ENCODE results near the gene IL1RL1.
"Not testable (repeated sequence)": the region's sequence is repeated elsewhere in the genome, so short reads cannot be mapped to it uniquely, and the experiment has no call there.

IL1RL1 gene

DNA sequence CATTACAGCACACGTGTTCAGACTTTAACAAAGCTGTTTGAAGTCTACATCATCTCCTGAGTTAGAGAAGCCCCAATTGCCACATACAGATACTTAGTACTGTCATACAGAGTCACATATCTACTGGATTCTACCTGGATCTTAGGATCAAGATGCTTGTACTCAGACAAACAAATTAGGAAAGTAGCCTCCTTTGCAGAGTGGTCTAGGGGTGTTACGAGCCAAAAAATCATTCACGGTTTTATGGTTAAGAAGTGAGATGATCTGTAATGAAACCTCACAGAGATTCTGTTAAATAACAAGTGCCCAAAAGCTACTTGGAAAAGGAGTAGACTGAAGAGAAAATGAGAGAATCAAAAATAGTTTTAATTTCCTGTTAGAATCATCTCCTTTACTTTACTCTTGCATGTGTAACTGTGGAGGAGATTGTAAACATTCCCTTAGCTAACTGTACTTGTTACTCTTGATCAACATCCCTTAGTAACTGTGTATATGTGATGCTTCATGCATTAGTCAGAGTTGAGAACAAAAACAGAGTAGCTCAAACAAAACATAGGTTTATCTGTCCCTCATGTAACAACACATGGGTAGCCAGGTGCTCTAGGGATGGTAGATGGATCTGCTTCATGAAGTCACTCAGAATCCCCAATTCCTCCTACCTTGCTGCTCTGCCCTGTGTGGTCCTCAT lies 16.4 kb upstream of the IL1RL1 start:
- DNase-seq = no peak

DNA sequence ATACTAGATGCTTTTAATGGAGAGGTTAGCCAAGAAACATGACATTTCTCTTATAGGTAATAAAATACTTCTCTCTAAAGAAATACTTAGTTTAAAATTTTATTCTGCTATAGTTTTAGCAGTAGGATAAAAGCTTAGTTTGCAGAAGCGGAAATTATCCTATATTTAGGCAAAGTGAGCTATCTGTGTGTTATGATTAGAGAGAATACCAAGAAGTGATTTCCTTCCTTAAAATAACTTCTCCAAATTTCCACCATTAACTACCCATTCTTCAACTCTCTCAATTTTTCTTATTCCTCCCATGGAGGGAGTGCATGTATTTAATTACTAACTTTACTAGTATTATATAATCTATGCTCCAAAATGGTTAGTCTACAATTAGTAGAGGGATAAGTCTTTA lies 15.8 kb upstream of the IL1RL1 start:
- peak; percentile 28 for DNase-seq

DNA sequence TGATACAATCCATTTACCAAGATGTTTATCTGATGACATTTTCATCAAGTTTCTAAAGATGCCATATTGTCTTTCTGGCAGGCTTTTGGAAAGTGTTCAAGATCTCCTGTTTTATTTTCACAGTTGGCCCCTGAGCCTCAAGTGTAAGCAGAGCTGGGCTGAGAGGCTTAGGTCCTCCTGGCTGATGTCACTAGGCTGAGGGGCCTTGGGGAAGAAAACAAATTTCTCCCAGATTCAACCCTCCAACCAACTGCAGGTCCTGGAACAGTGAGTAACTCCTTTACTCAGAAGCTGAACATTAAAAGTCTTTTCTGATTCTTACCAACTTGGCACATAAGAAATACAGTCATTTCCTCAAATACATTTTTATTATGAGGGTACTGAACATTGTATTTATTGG lies 14.9 kb upstream of the IL1RL1 start:
- DNase-seq = no peak

- DNase-seq = no peak
Measured at GRCh38 chr2:102297891-102298290, 13.5 kb upstream of the IL1RL1 start.

DNA sequence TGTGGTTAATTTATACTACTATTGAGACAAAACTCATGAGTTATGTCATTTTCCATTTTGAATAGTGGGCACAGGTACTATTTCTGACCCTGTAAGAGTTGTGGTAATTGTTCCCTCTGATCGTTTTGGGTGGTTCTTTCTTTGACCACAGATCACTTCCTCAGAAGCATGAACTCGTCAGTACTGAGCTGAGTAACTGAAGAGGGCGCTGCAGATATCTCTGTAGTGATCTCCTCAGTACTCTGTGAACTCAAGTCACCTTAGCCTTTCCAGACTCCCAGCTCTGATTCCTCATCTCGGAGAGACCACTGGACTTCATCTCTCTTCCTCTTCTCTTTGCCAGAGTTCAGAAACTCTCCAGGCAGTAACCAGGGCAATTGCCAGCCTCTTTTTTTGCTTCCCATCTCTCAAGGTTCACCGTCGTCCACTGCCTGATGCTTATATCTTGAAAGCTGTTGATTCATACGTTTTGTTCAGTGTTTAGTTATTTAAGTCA lies 9.4 kb upstream of the IL1RL1 start:
- DNase-seq = peak; percentile 72

GRCh38 chr2:102302458-102302857 lies 8.9 kb upstream of the IL1RL1 start:
- DNase-seq = no peak

DNA sequence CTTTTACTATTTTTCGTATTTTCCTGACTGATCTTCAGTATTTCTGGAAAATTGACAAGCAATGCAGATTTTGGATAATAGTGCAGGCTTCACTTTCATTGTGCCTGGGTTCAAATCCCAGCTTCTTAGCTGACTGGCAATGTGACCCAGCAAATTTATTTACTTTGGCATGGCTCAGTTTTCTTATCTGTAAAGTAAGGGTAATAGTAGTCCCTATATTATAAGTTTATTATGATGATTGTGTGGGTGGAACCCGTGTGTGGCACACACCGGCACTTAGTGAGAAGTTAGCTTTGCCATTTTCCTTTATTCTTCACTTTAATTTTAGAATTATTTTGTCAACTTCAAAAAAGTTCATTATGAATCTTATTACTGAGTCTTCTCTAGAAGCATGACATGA lies 7.8 kb upstream of the IL1RL1 start:
- no peak for DNase-seq

DNA sequence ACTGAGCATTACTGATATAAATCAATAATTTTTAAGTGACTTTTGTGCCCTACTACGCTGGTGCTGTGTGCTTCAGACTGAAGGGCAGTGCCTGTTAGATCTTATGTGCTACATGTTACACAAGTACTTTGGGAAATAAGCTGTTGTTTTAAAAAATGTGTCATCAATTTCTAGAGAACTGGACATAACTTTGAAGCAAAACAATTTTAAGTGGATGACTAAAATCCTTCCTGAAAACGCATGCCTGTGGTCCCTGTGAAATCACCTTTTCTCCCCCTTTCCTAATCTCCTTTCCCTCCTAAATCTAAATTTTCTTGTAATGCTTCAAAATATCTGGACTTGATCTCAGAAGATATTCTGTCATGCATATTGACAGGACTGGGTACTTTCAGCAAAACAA lies 7.1 kb upstream of the IL1RL1 start:
- DNase-seq = no peak

DNA sequence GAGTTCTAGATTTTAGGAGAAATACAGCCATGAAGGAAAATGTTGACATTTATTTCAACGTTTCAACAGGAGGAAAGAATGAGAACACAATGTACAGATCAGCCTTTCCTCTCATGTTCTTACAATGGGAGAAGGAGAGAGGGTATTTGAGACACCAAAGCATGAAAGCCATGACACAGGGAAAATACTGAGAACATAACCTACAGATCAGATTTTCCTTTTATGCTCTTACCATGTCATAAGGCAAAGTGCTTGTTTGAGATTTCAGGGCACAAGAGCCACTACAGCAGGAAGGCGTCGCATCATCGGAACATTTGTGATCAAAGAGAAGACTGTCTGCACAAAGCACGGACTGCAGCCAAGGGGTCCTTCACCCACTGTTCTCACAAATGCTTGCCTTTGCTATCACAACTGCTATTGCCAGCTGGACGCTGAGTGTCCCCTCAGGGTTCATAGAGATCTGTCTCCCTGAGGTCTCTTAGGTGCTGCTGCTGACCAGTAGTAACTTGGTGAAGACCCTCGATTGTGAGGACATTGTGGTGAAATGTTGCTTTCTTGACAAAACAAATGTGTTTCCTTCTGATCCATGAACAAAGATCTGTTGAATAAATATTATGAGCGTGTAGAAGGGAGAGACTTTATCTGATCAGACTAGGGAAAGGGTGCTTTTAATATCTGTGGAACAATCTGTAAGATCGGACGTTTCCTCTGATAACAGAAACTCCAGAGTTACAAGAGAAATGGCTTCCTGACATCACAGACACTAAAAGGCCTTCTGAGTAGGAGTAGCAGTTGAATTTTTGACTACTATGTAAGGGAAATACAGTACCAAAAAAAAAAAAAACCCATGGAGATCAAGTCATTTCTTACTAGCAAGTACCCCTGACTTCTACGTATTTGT lies 6.4 kb upstream of the IL1RL1 start:
- DNase-seq = no peak

DNA sequence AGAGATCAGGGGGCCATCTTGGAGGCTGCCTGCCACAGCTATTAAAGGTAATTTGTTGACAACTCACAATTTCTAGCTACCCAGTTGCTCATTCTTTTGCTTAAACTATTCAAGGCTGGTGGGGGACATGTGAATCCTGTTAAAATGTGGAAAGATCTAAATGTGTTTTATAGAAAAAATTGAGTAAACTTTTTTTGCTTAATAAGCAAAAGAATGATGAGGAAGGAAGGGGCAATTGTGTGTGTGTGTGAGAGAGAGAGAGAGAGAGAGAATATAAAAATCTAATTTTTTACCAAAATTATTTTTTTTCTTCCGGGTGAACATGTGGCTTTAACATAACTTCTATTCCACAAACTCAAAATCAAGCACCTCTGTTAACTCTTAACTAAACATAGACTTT lies 5.2 kb upstream of the IL1RL1 start:
- DNase-seq = no peak

DNA sequence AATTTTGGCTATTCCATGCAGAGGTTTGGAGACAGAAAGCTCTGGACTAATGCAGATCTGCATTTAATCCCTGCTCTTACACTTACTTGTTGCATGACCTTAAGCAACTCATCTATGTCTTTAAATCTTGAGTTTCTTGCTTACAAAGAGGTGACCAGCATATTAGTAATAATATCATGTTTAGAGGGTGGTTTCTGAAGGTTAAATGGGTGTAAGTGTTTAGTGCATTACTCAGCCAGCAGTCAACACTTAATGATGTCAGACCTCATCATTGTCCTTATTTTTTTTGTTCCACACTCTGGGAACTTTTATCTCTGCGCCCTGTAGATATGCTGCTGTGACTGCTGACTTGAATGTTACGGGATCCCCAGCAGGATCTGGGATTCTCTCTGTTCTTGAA lies 1.7 kb downstream of the IL1RL1 start:
- DNase-seq = peak; percentile 49

DNA sequence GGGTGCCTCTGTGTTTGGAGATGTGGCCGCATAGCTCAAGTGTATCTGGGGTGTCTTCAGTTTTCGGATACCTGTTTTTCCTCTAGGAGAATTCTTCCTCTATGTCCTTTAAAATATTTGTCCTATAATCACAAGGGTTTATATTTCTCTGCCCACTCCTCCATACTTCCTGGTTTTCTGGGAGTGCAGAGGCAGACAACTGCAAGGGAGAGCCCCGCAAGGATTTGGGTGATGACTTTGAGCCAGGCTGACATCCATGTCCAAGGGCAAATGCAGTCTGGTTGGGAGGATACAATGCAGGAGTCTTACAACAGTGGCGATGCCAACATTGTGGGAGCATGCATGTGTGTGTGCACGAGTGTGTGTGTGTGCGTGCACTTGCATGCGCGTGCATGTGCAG lies 2.1 kb downstream of the IL1RL1 start:
- DNase-seq = peak; percentile 42

DNA sequence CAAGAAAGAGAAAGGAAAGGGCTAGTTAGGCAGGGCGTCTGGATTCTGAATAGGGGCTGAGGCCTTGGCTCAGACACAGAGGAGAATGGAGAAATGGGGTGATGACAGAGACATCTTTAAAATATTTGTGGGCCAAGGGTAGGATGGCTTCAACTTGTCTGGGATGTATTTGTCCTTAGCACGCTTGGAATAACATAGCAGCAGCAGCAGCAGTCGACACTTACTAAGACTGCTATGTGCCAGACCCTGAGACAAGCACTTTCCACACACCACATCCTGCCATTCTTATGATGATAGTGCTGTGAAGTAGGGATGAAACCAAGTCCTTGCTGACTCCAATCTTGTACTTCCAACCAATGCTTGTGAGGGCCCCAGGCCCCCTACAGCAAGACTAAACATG lies 2.6 kb downstream of the IL1RL1 start:
- DNase-seq = no peak

GRCh38 chr2:102315921-102316320 lies 4.6 kb downstream of the IL1RL1 start:
- DNase-seq = no peak

GRCh38 chr2:102317715-102318114 lies 6.4 kb downstream of the IL1RL1 start:
- DNase-seq = no peak

DNA sequence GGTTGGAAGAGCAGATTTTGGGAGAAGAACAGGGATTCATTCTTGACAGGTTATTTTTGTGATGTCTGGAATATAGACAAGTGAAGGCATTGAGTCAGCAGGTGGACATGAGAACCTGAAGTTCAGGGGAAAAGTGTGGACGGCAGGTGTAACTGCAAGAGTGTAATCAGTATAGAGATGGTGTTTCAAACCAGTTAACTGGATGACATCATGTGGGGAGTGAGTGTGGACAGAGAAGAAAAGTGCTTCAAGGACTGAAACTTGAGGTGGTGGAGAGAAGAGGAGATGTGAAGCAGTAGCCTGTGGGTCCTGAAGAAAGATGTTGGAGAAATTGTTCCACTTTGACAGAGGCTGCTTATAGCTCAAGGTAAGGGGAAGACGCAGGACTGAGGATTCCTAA lies 7.1 kb downstream of the IL1RL1 start:
- DNase-seq = no peak

- DNase-seq = no peak
Measured at GRCh38 chr2:102321941-102322719, 10.8 kb downstream of the IL1RL1 start.

GRCh38 chr2:102324914-102325313 lies 13.6 kb downstream of the IL1RL1 start:
- not testable (repeated sequence) for DNase-seq

- DNase-seq = no peak
Measured at GRCh38 chr2:102331311-102331980, 20.1 kb downstream of the IL1RL1 start.

DNA sequence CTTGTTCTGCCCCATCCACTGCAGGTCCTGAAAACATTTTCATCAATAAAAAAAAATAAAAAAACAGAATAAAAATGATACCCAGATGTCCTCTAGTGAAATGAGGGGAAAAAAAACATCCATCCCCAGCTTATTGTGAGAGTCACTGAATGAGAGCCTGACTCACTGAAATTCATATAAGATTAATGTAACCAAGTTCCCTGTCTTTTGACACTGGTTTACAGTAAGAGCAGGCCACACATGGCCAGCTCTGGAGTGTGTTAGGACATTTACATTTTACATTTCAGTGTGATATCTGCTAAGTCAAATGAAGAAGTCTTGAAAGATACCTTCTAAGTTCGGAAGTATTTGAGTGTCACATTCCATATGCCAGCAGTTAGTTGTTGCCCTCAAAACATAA lies 23.1 kb downstream of the IL1RL1 start:
- no peak for DNase-seq

GRCh38 chr2:102335871-102336366 lies 24.6 kb downstream of the IL1RL1 start:
- DNase-seq = no peak

DNA sequence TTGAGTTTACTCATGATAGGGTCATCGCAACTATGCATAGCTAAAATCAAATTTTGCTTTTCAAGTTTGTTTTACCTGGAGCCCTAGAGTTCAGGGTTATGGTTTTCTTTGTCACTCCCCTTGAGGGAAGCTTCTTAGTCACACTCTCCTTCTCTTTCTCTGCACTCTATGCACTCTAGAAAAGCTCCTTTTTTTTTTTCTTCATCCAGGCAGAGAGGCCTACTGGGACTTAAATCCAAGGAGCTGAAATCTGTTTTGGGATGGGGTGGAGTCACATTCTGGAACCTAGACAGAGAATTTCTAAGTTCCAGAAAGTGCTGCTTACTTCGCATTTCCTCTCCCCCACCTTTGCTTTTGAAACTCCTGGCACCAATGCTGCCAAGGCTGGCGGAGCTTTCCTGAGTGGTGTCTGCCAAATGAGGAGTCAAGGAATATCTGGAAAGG lies 25.2 kb downstream of the IL1RL1 start:
- no peak for DNase-seq

- DNase-seq = no peak
Measured at GRCh38 chr2:102337012-102337411, 25.6 kb downstream of the IL1RL1 start.
